ENCODE measurements around the gene MYO15B. TPM values are rescaled to one million over a fixed set of nuclear protein-coding genes. Genes with fewer than 3 reads are reported as not detected.

MYO15B gene
- total and polyA plus RNA-seq, 2 donors (not counting 3 experiments of a cell fraction or from before 2014, with no cell fraction given): 10.2 to 87.8 TPM

GRCh38 chr17:75665981-75666380 is 78.4 kb downstream of the MYO15B start:
- Histone ChIP-seq H3K79me2 (ENCODE audit: control insufficient read depth, insufficient read depth, low read length) (peaks cover 48% of the 10 kb centered on the region), H3K27me3 (ENCODE audit: control insufficient read depth in 2 of 2, insufficient read depth in 2 of 2, low read length in 2 of 2) (no peaks in the 10 kb centered on the region), H2AFZ (ENCODE audit: low read depth, low read length) (no peak overlapping the region), H3K27ac (ENCODE audit: insufficient read depth, low read depth, low read length) (no peak overlapping the region), H3K9me1 (replicated peaks; ENCODE audit: control insufficient read depth, extremely low read depth, insufficient read depth, low read length) (no peaks in the 10 kb centered on the region), H4K20me1 (replicated peaks; ENCODE audit: control insufficient read depth, extremely low read depth, insufficient read depth, low read length) (no peaks in the 10 kb centered on the region), H3K36me3 (ENCODE audit: control insufficient read depth in 2 of 2, extremely low read depth in 1 of 2, insufficient read depth in 2 of 2, low read length in 2 of 2) (peaks cover 3 to 16% of the 10 kb centered on the region in 2 experiments), H3K9me3 (replicated peaks; ENCODE audit: control insufficient read depth, insufficient read depth, low read length) (no peaks in the 10 kb centered on the region), H3K4me3 (replicated peaks in 1 of 3; ENCODE audit: insufficient read depth in 1 of 3, low read depth in 1 of 3, low read length in 3 of 3) (peak overlapping the region in 2 of 3 experiments; percentile 81 to 95), H3K4me2 (ENCODE audit: insufficient read depth, low read length) (peak overlapping the region; percentile 87), H3K4me1 (ENCODE audit: control insufficient read depth, extremely low read depth, insufficient read depth, low read length) (peaks cover 20% of the 10 kb centered on the region), H3K9ac (replicated peaks; ENCODE audit: extremely low read depth, insufficient read depth, low read length) (peak overlapping the region; percentile 93)
- ChIA-PET POLR2A (interaction anchor here (1.8 kb wide), 1 partner anchor 41 kb away, joined by 5 read pairs; no protein-coding TSS in a partner anchor), CTCF (interaction anchor here (1.8 to 3.6 kb wide), 4 partner anchors 12 to 84 kb away, joined by 9 to 29 read pairs (median 14); partner anchors contain the start of gene SMIM5)
- dilution Hi-C loops (cut with MboI; ENCODE audit: extremely low pct_ligation_motif_present, low sequenced_read_pairs): no loop called here
- intact Hi-C loops (cut with micrococcal nuclease): no loop called here
- DNase-seq (ENCODE audit: low read depth, low spot score): no peak
- TF ChIP-seq POLR2AphosphoS5 (IDR thresholded peaks at IDR 0.05; ENCODE audit: insufficient read depth, low read depth, low read length) (no peak), GATA2 (IDR thresholded peaks at IDR 0.05; ENCODE audit: insufficient read depth, insufficient read length, low read depth, low read length) (no peak), FOS (IDR thresholded peaks at IDR 0.05; ENCODE audit: borderline replicate concordance, insufficient read depth, low read length) (no peak)
- FAIRE-seq: no peak
- no TSS peak for BruUV-seq (replicated peaks)

- peak; percentile 96 for FAIRE-seq
- BruUV-seq (replicated peaks): TSS peak; percentile 55
Measured at GRCh38 chr17:75666959-75667790, 79.6 kb downstream of the MYO15B start, which contains the start of the genes RECQL5 and SAP30BP. RECQL5 (minus strand) TSS chr17:75667154; CDS start chr17:75666557, 597 bp downstream. SAP30BP (plus strand) TSS chr17:75667338; CDS start chr17:75667373, 35 bp downstream.

More at GRCh38 chr17:75666959-75667790, 79.6 kb downstream of the MYO15B start, which contains the start of the genes RECQL5 and SAP30BP:
- intact Hi-C loops (cut with micrococcal nuclease) (no loop called here), dilution Hi-C loops (cut with MboI; ENCODE audit: extremely low pct_ligation_motif_present, low sequenced_read_pairs) (no loop called here)
- H3K4me2 ChIP-seq (ENCODE audit: insufficient read depth, low read length): peak within 1 kb of the TSS; percentile 91
- H3K27ac ChIP-seq (ENCODE audit: insufficient read depth, low read depth, low read length): peak within 1 kb of the TSS; percentile 86
- peaks cover 10 to 17% of the 10 kb centered on the region in 2 experiments for H3K36me3 ChIP-seq (ENCODE audit: control insufficient read depth in 2 of 2, extremely low read depth in 1 of 2, insufficient read depth in 2 of 2, low read length in 2 of 2)
- H3K9ac ChIP-seq (replicated peaks; ENCODE audit: extremely low read depth, insufficient read depth, low read length): peak within 1 kb of the TSS; percentile 93
- H4K20me1 ChIP-seq (replicated peaks; ENCODE audit: control insufficient read depth, extremely low read depth, insufficient read depth, low read length): no peaks in the 10 kb centered on the region
- no peaks in the 10 kb centered on the region for H3K27me3 ChIP-seq (ENCODE audit: control insufficient read depth in 2 of 2, insufficient read depth in 2 of 2, low read length in 2 of 2)
- H3K79me2 ChIP-seq (ENCODE audit: control insufficient read depth, insufficient read depth, low read length): peaks cover 60% of the 10 kb centered on the region
- H3K4me3 ChIP-seq (replicated peaks in 1 of 3; ENCODE audit: insufficient read depth in 1 of 3, low read depth in 1 of 3, low read length in 3 of 3): peak within 1 kb of the TSS; percentile 77 to 95 (median 81)
- CTCF ChIA-PET: interaction anchor here (1.8 to 3.6 kb wide), 5 partner anchors 13 to 83 kb away, joined by 7 to 29 read pairs (median 11); partner anchors contain the start of gene SMIM5
- POLR2A ChIA-PET: interaction anchor here (0.6 to 1.8 kb wide), 4 partner anchors 11 to 71 kb away, joined by 3 to 5 read pairs (median 4); no protein-coding TSS in a partner anchor
- no peak for TF ChIP-seq JUN (IDR thresholded peaks at IDR 0.05; ENCODE audit: borderline replicate concordance, insufficient read depth, insufficient read length, low read depth)
- TF ChIP-seq MAX (IDR thresholded peaks at IDR 0.05; ENCODE audit: insufficient read depth, insufficient read length): peak; percentile 42
- peak; percentile 54 for TF ChIP-seq POLR2AphosphoS5 (IDR thresholded peaks at IDR 0.05; ENCODE audit: insufficient read depth, low read depth, low read length)
- TF ChIP-seq POLR2A (IDR thresholded peaks at IDR 0.05; ENCODE audit: low read depth, low read length): peak; percentile 31
- TF ChIP-seq MYC (IDR thresholded peaks at IDR 0.05; ENCODE audit: low read depth, low read length): no peak
- no peak for TF ChIP-seq EZH2 (IDR thresholded peaks at IDR 0.05; ENCODE audit: borderline replicate concordance, low read depth, low read length, severe bottlenecking)
- TF ChIP-seq CTCF (IDR thresholded peaks at IDR 0.05; ENCODE audit: extremely low read depth in 1 of 2, insufficient read depth in 1 of 2, low read depth in 1 of 2, low read length in 2 of 2): no peak
- TF ChIP-seq FOS (IDR thresholded peaks at IDR 0.05; ENCODE audit: borderline replicate concordance, insufficient read depth, low read length): peak; percentile 61
- no peak for TF ChIP-seq GATA2 (IDR thresholded peaks at IDR 0.05; ENCODE audit: insufficient read depth, insufficient read length, low read depth, low read length)
- no peaks in the 10 kb centered on the region for H3K9me1 ChIP-seq (replicated peaks; ENCODE audit: control insufficient read depth, extremely low read depth, insufficient read depth, low read length)
- peaks cover 20% of the 10 kb centered on the region for H3K4me1 ChIP-seq (ENCODE audit: control insufficient read depth, extremely low read depth, insufficient read depth, low read length)
- peak; percentile 98 for DNase-seq (ENCODE audit: low read depth, low spot score)
- peak within 1 kb of the TSS; percentile 62 for H2AFZ ChIP-seq (ENCODE audit: low read depth, low read length)
- H3K9me3 ChIP-seq (replicated peaks; ENCODE audit: control insufficient read depth, insufficient read depth, low read length): no peaks in the 10 kb centered on the region
